Measurements from ENCODE around the gene ZNHIT2. TPM values are rescaled to one million over a fixed set of nuclear protein-coding genes. Genes with fewer than 3 reads are reported as not detected.

Gene ZNHIT2
- total RNA-seq, 4 donors from 2014 or later, result 17.3 to 38.5 (median 25.9) TPM

GRCh38 chr11:65104628-65105027, 12.9 kb downstream of the ZNHIT2 start:
- Histone ChIP-seq H3K9me3 (no peaks in the 10 kb centered on the region), H3K27ac (no peak overlapping the region), H3K36me3 (peaks cover 14 to 24% of the 10 kb centered on the region in 2 donors), H3K4me1 (peaks cover 0 to 26% of the 10 kb centered on the region in 2 donors), H3K27me3 (no peaks in the 10 kb centered on the region), H3K4me3 (replicated peaks in 1 of 3) (no peak overlapping the region)
- TF ChIP-seq CTCF (IDR thresholded peaks at IDR 0.05) (no peak), POLR2A (IDR thresholded peaks at IDR 0.05) (no peak)
- 77% methylated on average over 4 of the region's 4 CpGs for WGBS, 2 donors
- no peak for DNase-seq
- intact Hi-C loops (cut with DNase I), result no loop called here

- intact Hi-C loops (cut with DNase I), result no loop called here
- Histone ChIP-seq H3K4me3 (replicated peaks in 1 of 3) (no peak overlapping the region), H3K27ac (no peak overlapping the region), H3K4me1 (peaks cover 0 to 26% of the 10 kb centered on the region in 2 donors), H3K36me3 (peaks cover 9 to 14% of the 10 kb centered on the region in 2 donors), H3K27me3 (no peaks in the 10 kb centered on the region), H3K9me3 (no peaks in the 10 kb centered on the region)
- TF ChIP-seq POLR2A (IDR thresholded peaks at IDR 0.05) (no peak), CTCF (IDR thresholded peaks at IDR 0.05) (no peak)
- DNase-seq, result no peak
Observed at GRCh38 chr11:65103476-65103875, 14.0 kb downstream of the ZNHIT2 start.

DNA sequence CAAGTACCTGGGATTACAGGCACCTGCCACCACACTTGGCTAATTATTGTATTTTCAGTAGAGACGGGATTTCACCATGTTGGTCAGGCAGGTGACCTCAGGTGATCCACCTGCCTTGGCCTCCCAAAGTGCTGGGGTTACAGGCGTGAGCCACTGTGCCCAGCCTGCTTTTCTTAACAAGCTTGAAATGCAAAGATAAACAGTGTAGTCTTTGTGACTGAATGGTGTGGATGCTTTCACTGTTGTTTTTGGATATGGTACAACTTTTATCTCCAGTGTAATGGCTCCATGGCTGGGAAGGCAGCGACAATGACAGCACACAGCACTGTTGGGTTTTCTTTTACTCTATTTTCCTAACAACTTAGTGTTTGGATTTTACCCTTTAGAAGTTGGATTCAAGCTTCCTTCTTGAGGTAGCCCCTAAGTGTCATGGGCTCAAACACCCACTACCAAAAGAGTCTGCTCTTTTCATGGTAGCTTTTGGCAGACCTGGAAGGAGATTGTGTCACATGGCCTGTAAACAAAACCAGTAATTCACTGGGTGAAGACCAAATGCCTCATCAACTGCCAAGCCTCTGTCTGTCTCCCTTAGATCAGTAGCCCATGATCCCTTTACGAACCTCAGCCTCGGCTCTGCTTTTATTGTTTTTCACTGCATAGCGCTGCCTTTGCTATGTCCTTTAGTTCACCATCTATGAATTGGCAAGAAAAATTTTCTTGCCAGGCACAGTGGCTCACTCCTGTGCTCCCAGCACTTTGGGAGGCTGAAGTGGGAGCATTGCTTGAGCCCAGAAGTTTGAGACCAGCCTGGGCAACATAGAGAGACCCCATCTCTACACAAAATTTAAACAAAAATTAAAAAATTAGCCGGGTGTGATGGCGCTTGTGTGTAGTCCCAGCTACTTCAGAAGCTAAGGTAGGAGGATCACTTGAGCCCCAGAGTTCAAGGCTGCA, 15.1 kb downstream of the ZNHIT2 start:
- TF ChIP-seq POLR2A (IDR thresholded peaks at IDR 0.05) (no peak), CTCF (IDR thresholded peaks at IDR 0.05) (no peak)
- H3K4me1 ChIP-seq, result peaks cover 2 to 26% of the 10 kb centered on the region in 2 donors
- H3K36me3 ChIP-seq, result peaks cover 0 to 7% of the 10 kb centered on the region in 2 donors
- intact Hi-C loops (cut with DNase I), result no loop called here
- H3K27ac ChIP-seq, result peak overlapping the region in 2 of 3 donors; percentile 17 to 41
- no peak overlapping the region for H3K4me3 ChIP-seq (replicated peaks in 1 of 3)
- 75 to 77% methylated on average over 8 of the region's 8 CpGs for WGBS, 2 donors
- H3K9me3 ChIP-seq, result no peaks in the 10 kb centered on the region
- H3K27me3 ChIP-seq, result no peaks in the 10 kb centered on the region
- no peak for DNase-seq

- no peak for DNase-seq
- Histone ChIP-seq H3K9me3 (no peaks in the 10 kb centered on the region), H3K27me3 (no peaks in the 10 kb centered on the region), H3K4me1 (peaks cover 9 to 35% of the 10 kb centered on the region in 2 donors), H3K4me3 (replicated peaks in 1 of 3) (no peak overlapping the region), H3K27ac (no peak overlapping the region), H3K36me3 (peaks cover 0 to 6% of the 10 kb centered on the region in 2 donors)
- no peak for TF ChIP-seq CTCF (IDR thresholded peaks at IDR 0.05)
- TF ChIP-seq POLR2A (IDR thresholded peaks at IDR 0.05), result no peak
- intact Hi-C loops (cut with DNase I), result no loop called here
- WGBS, 2 donors, result 91 to 94% methylated on average over 6 of the region's 6 CpGs
Observed at GRCh38 chr11:65100674-65101350, 16.7 kb downstream of the ZNHIT2 start.
